GM18858 (cell line): ENCODE measurements around the gene CEACAM16.
"Not testable (repeated sequence)": the region's sequence is repeated elsewhere in the genome, so short reads cannot be mapped to it uniquely, and the experiment has no call there.

ENCODE experiments used
- ATAC-seq: cut with Tn5 transposase; IDR thresholded peaks from one replicate; pipeline ENCODE4 v1.9.1; 2021; ENCODE audit not compliant: unreplicated experiment

The CEACAM16 gene

DNA sequence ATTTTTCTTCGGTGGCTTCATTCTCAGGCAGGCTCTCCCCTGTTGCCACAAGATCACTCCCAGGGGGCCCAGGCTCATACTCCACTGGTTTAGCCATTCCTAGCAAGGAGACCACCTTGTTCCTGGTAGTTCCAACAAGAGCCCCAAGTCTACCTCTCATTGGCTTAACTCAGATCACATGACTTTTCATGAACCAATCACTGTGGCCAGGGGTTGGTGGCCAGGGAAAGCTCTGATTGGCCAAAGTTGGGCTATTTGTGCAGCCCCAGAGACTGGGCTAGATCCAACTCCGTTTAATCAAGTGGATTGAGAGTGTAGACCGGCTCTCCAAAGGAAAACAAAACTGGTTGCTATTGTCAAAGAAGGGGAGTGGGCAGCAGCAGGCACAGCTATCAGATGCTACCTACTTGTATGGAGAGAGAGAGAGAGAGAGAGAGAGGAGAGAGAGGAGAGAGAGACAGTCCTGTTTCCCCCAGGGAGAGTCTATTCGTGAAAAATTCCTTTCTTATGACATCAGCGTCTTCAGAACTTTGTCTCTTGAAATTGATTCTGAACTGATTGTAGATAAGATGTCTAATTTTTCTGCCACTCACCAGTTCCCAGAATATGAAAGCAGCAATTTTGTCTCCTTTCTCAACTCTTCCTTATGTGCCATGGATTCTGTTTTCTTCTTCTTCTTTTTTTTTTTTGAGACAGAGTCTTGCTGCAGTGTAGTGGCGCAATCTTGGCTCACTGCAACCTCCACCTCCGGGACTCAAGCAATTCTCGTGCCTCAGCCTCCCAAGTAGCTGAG, 21.7 kb upstream of the CEACAM16 start:
- no peak for ATAC-seq

DNA sequence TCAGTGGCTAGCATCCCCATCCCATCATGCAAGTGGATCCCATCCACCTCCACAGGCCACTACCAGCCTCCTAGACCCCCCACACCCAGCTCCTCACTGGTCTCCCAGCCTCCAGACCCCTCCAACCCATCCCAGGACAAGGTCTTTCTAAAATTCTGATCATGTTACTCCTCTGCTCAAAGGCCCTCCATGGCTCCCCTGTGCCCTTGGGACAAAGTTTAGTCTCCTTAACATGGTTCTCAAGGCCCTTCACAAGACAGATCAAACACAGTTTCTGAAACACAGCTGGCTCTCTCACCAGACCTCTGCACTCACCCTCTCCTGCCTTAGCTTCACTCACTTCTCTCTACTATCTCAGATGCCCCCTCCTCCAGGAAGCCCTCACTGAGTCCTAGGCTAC, 18.4 kb upstream of the CEACAM16 start:
- ATAC-seq = no peak

DNA sequence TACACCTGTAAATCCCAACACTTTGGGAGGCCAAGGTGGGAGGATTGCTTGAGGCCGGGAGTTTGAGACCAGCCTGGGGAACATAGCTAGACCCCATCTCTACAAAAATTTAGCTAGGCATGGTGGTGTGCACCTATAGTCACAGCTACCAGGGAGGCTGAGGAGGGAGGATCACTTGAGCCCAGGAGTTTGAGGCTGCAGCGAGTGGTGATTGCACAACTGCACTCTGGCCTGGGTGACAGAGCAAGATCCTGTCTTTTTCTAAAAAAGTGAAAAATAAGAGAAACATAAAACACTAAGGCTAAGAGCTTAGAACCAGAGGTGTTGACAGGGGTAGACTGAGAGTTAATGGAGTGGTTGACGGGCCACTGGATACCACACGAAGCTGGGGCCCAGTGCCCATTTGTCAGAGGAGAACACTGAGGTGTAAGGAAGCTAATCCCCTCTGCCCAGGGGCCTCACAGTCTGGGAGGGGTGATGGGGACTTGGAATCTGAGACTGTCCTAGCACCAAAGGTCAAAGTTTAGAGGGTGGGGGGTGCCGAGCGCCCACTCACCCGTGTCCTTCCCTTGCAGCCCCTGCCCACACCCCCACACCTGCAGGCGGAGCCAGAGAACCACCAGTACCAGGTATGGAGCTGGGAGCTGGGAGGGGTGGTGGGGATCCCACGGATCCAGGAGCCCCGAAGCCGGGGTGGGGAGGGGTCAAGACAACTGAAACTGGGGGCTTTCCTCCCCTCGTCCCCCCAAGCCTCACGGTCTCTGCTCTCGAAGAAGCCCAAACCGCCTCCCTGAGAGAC, 16.8 kb upstream of the CEACAM16 start:
- no peak for ATAC-seq

DNA sequence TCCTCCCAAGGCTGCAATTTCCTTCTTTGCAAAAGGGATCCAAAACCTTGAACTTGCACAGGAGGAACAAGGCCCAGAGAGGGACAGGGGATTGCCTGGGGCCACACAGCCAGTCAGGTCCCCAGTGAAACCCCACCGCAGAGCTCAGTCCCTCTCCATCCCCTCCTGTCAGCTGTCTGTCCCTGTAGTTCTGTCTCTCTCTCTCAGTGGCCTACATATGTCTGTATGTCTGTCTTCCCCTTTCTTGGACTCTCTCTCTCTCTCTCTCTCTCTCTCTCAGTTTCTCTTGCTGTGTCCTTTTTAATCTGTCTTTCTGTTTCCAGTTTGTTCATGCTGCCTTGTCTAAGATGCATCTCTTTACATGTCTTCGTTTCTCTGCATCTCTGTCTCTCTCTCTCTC, 16.1 kb upstream of the CEACAM16 start:
- ATAC-seq = no peak

DNA sequence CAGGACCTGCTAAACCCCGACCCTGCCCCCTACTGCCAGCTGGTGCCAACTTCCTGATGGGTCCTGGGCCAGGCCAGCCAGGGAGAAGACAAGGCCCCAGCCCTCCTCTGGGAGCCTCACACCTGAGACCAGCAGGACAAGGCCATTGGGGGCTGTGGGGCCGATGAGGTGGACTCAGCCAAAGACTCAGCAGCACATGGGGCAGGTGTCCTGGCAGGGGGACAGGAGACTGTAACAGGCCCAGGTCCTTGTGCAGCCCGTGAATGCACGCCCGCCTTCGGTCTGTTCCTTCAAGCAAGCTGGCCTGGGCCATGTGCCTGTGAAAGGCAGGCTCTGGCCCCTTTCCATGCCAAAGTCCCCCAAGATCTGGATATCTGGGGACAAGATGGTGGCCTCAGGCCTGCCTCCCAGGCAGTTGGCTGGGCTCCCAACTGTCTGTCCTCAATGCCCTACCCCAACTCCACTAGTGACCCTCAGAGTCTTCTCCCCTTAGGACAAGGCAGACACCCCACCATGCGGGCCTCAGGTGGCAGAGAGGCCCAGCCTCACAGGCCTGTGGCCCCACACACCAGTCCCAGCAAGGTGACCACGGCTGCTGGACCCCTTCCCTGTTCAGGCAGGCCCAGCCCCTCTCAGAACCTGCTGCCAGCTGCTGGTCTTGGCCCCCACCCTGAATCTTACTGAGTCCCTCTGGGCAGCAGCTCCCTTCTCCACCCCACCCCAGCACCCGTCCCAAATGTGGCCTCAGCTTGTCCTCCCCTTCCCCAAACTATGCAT, 15.3 kb upstream of the CEACAM16 start:
- ATAC-seq = no peak

DNA sequence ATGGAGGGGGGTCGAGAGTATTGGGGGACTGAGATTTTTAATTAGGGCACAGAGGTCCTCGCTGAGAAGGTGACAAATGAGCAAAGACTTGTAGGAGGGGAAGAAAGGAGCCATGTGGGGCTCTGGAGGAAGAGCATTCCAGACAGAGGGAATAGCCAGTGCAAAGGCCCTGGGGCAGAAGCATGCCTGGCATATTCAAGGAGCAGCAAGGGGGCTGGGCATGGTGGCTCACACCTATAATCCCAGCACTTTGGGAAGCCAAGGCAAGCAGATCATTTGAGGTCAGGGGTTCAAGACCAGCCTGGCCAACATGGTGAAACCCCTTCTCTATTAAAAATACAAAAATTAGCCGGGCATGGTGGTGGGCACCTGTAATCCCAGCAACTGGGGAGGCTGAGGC, 14.6 kb upstream of the CEACAM16 start:
- ATAC-seq = not testable (repeated sequence)

DNA sequence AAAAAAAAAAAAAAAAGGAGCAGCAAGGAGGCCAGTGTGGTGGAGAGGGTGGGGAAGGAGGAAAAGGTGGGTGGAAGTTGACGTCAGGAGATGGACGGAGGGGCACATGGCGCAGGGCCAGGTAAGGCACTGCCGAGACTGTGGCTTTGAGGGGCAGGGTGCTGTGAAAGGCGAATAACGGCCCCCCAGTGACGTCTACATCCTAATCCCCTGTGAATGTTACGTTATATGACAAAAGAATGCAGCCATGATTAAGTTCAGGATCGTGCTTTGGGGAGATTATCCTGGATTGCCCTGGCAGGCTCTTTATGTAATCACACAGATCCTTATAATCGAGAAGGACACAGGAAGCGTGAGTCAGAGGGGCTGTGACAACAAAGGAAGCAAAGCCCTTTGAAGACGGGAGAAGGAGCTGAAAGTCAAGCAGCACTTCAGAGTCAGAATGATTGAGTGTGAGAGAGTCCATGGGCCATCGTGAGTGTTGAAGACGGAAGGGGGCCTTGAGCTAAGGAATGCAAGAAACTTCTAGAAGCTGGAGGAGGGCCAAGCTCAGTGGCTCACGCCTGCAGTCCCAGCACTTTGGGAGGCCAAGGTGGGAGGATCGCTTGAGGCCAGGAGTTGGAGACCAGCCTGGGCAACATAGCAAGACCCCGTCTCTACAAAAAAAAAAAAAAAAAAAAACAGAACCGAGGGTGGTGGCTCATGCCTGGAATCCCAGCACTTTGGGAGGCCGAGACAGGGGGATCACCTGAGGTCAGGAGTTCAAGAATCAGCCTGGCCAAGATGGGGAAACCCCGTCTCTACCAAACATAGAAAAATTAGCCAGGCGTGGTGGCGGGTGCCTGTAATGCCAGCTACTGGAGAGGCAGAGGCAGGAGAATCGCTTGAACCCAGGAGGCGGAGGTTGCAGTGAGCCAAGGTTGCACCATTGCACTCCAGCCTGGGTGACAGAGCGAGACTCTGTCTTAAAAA, 13.8 kb upstream of the CEACAM16 start:
- ATAC-seq = no peak

DNA sequence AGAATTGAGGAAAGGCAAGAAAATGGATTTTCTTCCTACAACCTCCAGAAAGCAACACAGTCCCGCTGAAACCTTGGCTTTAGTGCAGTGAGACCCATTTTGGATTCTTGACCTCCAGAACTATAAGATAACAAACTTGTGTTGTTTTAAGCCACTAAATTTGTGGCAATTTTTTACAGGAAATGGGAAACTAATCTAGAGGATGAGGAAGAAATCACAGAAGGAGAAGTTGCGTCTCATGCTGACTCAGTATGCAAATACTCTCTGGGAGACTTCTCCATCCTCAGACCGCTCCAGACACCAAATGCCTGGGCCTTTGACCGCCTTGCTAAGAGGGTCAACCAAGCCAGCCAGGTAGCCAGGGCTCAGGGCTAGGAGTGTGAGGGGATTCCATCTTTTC, 13.1 kb upstream of the CEACAM16 start:
- no peak for ATAC-seq

DNA sequence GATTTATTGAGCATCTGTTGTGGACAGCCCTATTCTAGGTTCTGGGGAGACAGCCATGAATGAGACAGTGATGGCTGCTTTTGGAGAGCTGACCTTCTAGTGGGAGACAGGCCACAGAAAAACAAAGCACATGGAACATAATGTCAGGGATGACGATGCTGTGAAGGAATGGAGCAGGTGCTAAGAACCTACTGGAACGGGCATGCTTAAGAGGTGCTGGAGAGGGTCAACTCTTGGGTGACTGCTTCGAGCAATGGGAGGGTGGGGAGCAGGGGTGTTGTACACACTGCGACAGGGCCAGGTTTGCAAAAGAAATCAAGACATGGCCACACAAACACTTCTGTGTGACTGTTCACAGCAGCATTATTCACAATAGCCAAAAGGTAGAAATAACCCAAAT, 12.1 kb upstream of the CEACAM16 start:
- no peak for ATAC-seq

DNA sequence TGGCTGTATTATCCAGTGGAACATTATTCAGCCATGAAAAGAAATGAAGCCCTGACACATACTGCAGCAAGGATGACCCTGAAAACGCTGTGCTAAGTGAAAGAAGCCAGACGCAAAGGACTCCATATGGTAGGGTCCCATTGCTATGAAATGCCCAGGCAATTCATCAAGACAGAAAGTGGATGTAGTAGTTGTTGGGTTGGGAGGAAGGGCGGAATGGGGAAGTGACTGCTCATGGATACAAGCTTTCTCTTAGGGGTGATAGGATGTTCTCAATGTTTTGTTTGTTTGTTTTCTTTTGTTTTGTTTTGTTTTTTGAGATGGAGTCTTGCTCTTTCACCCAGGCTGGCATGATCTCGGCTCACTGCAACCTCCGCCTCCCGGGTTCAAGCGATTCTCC, 11.1 kb upstream of the CEACAM16 start:
- ATAC-seq = no peak

DNA sequence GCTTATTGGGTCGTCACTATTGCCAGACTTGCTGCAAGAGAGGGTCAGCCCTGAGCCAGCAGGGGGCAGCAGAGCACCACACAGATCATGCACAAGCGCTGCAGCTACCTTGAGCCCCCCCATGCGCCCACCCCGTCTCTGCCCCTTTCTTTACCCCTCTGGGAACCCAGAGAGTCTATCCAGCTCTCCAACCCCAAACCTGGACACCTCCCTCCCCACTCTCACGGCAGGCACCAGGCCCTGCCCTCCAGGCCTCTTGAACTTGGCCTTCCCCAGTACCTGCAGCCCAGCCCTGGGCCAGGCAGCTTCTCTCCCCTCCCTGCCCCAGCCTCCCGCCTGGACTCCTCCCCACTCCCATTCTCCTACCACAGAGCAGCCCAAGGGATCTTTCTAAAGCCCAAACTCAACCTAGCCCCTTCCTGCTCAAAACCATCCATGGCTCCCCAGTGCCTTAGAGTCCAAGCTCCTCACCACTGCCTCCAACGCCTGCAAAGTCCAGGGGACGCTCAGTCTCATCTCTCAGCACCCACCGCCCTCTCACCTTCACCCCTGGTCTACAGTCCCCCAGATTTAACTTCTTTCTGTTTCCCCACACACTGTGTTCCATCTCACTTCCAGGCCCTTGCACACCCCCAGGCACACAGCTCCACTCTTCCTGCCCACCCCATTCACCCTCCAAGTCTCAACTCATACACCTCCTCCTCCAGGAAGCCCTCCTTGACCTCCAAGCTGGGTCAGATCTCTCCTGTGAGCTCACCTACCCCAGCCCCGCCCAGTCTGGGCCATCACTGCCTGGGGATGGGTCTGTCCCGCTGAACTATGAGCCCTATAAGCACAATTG, 9.4 kb upstream of the CEACAM16 start:
- no peak for ATAC-seq

DNA sequence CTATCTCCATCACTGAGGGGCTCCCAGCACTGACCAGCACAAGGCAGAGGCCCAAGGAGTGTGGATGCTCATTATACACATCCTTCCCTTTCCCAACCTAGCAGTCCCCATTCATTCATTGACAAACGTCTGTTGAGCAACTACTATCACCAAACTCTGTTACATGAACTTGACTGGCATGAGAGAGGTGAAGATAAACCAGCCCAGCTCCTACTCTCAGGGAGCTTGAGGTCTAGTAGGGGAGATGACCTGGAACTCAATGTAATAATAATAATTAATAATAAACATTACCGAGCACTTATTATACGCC, 8.9 kb upstream of the CEACAM16 start:
- no peak for ATAC-seq

DNA sequence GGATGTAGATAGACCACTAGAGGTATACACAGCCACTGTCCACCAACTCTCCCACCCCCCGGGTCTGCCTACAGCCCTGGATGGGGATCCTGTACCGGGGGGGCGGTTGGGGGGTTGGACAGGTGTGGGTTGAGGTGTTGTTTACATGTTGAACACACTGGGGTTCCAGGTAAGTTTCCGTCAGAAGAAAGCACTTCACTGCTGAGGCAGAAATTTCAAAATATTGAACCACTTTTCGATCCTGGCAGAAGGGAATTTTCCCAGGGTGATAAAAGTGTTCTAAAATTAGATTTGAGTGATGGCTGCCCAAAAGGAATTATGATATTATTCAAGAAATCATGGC, 6.6 kb upstream of the CEACAM16 start:
- ATAC-seq = no peak

DNA sequence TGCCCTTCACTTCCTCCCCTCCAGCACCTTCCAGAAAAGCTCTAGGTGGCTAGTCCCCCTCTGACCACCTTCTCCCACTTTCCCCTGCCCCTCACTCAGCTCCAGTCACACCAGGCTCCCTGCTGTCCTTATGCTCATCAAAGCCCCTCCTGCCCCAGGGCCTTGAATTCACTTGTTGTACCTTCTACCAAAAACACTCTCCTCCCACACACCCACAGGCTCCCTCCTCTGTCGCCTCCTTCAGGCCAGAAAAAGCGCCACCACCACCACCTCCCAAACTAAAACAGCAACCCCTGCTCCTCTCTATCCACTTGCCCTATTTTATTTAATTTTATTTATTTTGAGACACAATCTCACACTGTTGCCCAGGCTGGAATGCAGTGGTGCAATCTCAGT, 4.8 kb upstream of the CEACAM16 start:
- no peak for ATAC-seq

DNA sequence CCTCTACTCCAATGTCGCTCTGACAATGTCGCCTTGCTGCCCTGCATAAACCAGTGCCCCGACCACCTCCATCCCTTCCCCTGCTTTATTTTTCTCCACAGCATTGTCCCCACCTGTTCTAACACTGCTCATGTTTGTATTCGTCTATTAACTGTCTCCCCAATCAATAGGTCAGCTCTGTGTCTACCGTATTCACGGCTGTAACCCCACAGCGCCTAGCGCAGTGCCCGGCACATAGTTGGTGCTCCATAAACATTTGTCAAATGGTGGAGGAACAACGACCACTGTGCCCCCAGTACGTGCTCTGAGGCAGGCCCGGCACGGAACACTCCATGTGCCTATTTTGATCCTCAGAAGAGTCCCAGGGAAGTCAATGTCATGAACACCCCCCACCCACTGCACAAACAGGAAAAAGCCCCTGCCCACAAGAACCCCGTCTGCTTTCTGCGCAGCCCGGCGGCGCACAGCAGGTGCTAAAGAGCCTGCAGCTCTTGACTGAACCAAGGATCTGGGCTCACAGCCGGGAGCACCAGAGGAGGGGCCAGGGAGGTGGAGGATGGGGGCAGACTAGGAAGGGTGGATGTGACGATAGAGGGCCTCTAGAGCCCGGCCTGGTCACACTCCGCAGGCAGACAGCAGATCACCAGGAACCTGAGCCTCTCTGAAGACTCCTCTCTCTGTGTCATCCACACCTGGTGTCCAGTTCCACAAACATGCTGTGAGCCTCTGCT, 1.8 kb upstream of the CEACAM16 start:
- ATAC-seq = no peak

DNA sequence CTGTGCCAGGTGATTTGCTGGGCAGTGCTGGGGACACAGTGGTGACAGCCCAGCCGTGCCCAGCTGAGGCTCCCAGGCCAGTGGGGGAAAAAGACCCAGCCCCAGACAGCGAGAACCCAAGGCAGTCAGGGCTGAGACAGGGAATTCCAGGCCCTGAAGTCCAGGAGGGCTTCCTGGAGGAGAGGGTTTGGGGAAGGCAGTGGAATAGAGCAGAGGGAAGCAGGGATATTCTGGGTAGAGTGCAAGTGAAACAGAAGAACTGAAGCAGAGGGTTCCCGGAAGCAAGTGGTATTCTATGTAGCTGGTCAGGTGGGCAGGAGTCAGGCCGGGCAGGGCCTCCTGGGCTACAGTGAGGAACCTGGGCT, 1.3 kb upstream of the CEACAM16 start:
- ATAC-seq = no peak

DNA sequence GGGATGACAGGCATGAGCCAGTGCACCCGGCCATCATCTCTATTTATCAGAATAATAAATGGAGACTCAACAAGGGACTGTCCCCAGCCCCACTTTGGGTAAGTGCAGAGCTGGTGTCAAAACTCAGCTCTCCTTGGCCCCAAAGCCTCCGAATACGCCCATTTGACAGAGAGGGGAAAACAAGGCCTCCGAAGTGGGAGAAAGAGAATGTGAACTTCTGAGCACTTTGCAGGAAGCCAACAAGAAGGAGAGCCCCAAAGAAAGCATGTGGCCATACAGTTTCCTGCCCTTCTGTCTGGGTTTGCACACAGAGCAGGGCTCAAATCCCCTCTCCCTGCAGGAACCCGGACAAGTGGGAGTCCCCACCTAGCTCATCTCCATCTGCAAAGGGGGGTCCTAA, 1.6 kb downstream of the CEACAM16 start:
- ATAC-seq = no peak

DNA sequence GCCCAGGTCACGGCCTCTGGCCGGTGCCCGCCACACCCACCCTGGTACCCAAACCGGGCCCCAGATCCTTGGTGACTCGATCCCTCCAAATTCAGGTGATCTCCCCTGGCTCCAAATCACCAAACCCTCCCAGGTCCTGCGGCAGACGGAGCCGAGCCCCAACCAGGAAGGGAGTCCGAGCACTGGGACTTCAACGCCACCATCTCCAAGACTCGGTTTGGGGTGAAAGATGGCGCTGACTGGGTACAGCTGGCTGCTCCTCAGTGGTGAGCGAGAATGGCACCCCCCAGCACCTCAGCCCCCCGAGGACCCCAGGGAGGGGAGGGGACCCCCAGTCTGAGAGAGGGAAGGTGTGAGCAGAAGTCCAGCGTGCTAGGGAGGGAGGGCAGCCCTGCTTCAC, 2.3 kb downstream of the CEACAM16 start:
- no peak for ATAC-seq

DNA sequence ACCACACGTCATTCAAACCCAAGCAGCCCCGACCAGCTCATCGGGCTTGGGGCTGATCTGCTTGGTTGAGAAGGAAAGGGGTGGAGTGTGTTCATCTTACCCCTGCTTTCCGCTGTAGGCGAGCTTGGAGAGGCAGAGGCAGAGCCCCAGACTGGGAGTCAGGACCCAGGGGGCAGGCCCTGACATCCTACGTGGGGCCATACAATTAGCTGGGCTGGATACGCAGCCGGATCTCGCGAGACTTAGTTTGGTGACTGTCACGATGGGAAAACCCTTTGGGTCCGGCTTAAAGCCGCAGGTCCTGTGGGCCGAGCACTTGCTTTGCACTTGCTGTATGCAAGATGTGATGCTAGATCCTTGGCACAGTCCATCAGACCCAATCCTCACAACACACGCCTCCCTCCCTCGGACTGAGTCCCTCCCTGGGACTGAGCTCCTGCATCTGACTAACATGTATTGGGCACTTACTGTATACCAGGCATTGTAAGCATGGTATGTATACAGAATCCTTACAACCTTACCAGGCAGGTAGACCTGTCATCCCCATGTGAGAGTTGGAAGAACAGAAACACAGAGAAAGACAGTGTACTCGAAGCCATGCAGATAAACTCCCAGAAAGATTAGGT, 3.7 kb downstream of the CEACAM16 start:
- no peak for ATAC-seq
